Neural crest cell (in vitro differentiated cells): ENCODE results near the gene EVI5L. TPM values are rescaled to one million over a fixed set of nuclear protein-coding genes. Genes with fewer than 3 reads are reported as not detected.

Experiments
- DNase-seq: peaks from one replicate; pipeline ENCODE4 v3.0.0; 2021; ENCODE audit warnings: low read depth, mixed read lengths, low spot score
- H3K27ac Mint-ChIP-seq: one replicate; pipeline ENCODE4 v1.8.0; 2021; ENCODE audit warnings: mild to moderate bottlenecking, mixed read lengths; ENCODE audit not compliant: unreplicated experiment
- H3K27me3 Mint-ChIP-seq: 2 replicates; pipeline ENCODE4 v1.8.0; 2021; ENCODE audit warnings: low read depth, mild to moderate bottlenecking, mixed read lengths
- H3K36me3 Mint-ChIP-seq: 2 replicates; pipeline ENCODE4 v1.8.0; 2021; ENCODE audit warnings: low read depth, mild to moderate bottlenecking, mixed read lengths
- H3K4me1 Mint-ChIP-seq: 2 replicates; pipeline ENCODE4 v1.8.0; 2021; ENCODE audit warnings: mixed read lengths
- H3K4me3 Mint-ChIP-seq: one replicate; pipeline ENCODE4 v1.8.0; 2021; ENCODE audit warnings: mild to moderate bottlenecking, mixed read lengths
- H3K9me3 Mint-ChIP-seq: 2 replicates; pipeline ENCODE4 v1.8.0; 2021; ENCODE audit warnings: mixed read lengths
- CTCF ChIP-seq: fragments of 200-600 bp; sonication (generic); conservative IDR thresholded peaks from 2 replicates; pipeline ENCODE4 v1.5.0; 2021; ENCODE audit warnings: antibody characterized with exemption, mild to moderate bottlenecking
- long read RNA-seq: library from polyadenylated mRNA; unstranded; transcript quantifications from one replicate; pipeline ENCODE4 v2.0.0, GENCODE V29; 2020
- total RNA-seq: library from RNA; stranded (reverse); gene quantifications from 2 replicates; pipeline ENCODE4 v1.2.1, GENCODE V29; 2021

Gene EVI5L
- total RNA-seq = 17.8 and 19.5 TPM in 2 replicates
- long read RNA-seq, partial matches to known transcripts = 0 of 1 reads
- long read RNA-seq, other reads (novel, unspliced or antisense) = 1 of 1 reads

DNA sequence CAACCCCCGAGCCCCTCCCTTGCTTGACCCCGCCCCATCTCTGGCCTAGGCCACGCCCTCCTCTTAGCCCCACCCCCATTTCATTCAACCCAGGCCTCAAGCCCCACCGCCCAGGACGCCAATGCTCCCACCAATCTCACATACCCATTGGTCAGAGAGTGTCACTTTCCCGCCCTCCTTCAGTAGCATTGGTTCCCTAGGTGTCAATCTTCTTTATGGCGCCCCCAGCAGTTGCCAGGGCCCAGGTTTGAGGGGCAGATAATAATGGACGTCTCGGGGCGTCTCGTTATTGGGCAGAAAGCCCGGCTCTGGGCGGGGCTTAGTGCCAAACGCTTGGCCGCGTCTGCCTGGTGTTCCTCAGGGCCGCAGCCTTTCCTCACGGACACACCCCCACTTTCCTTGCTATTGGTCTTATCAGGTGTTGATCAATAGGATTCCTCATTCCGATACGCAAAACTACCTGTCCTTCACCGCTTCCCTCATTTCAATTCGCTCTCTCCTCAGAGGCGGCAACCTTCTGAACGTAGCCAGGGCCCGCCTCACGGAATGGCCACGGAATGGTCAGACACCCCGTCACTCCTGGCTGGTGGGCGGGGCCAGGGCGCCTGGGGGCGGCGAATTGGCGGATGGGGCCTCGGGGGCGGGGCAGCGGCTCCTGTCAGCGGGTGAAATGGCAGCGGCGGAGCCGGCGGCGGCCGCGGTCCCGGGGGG lies at the start of gene EVI5L:
EVI5L (plus strand) TSS at position 658 of the 711 bp plus-strand sequence. CDS start 16,325 bp downstream, outside the sequence.
- DNase-seq = peak; percentile 100
- no peak for TF ChIP-seq CTCF
- H3K4me3 Mint-ChIP-seq = peak within 1 kb of the TSS; percentile 88
- H3K27ac Mint-ChIP-seq = peak within 1 kb of the TSS; percentile 83
- no peaks in the 10 kb centered on the region for H3K9me3 Mint-ChIP-seq
- H3K27me3 Mint-ChIP-seq = peaks cover 39% of the 10 kb centered on the region
- peaks cover 20% of the 10 kb centered on the region for H3K4me1 Mint-ChIP-seq
- no peaks in the 10 kb centered on the region for H3K36me3 Mint-ChIP-seq

GRCh38 chr19:7781157-7781556 lies 48.9 kb upstream of the EVI5L start:
- no peak for DNase-seq
- Mint-ChIP-seq H3K36me3 (no peaks in the 10 kb centered on the region), H3K4me3 (no peak overlapping the region), H3K27ac (no peak overlapping the region), H3K27me3 (peaks cover 91% of the 10 kb centered on the region), H3K4me1 (no peaks in the 10 kb centered on the region), H3K9me3 (no peaks in the 10 kb centered on the region)
- no peak for TF ChIP-seq CTCF

GRCh38 chr19:7783991-7784423 lies 46.0 kb upstream of the EVI5L start:
- H3K27me3 Mint-ChIP-seq = peaks cover 98% of the 10 kb centered on the region

GRCh38 chr19:7784856-7785255 lies 45.2 kb upstream of the EVI5L start:
- Mint-ChIP-seq H3K27ac (no peak overlapping the region), H3K27me3 (peaks cover 98% of the 10 kb centered on the region), H3K4me3 (no peak overlapping the region), H3K9me3 (no peaks in the 10 kb centered on the region), H3K36me3 (no peaks in the 10 kb centered on the region), H3K4me1 (no peaks in the 10 kb centered on the region)
- no peak for TF ChIP-seq CTCF
- DNase-seq = no peak

More at GRCh38 chr19:7783991-7784423, 46.0 kb upstream of the EVI5L start:
- Mint-ChIP-seq H3K4me1 (no peaks in the 10 kb centered on the region), H3K4me3 (no peak overlapping the region), H3K27ac (no peak overlapping the region), H3K36me3 (no peaks in the 10 kb centered on the region), H3K9me3 (no peaks in the 10 kb centered on the region)
- no peak for DNase-seq
- no peak for TF ChIP-seq CTCF

DNA sequence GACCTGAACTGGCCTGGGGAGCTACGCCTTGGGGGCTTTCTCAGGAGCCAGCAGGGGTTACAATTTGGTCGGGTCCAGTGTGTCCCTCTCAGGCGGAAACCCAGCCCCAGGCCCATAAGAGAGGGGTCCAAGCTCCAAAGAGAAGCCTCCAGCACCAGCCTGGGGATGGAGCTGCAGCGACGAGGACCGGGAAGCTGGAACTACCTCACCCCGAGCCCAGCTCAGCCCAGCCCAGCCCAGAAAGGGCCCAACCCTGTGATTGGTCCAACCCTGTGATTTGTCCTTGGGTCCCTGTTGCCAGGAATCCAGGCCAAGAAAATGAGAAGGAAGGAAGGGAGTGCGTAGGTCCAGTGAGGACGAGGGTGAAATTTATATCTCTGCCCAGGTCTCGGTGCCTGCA lies 42.9 kb upstream of the EVI5L start:
- Mint-ChIP-seq H3K4me1 (no peaks in the 10 kb centered on the region), H3K9me3 (no peaks in the 10 kb centered on the region), H3K27me3 (peaks cover 94% of the 10 kb centered on the region), H3K36me3 (no peaks in the 10 kb centered on the region), H3K4me3 (no peak overlapping the region), H3K27ac (no peak overlapping the region)
- no peak for DNase-seq
- no peak for TF ChIP-seq CTCF
